Caco-2 (cell line): ENCODE measurements around the gene PROZ. TPM values are rescaled to one million over a fixed set of nuclear protein-coding genes. Genes with fewer than 3 reads are reported as not detected.

Experiments used
- BruUV-seq: library from RNA; stranded (reverse); fragments of 400-500 nt; replicated peaks from 2 replicates; lab custom pipeline; 2021; lab: Mats Ljungman, UMichigan
- CTCF ChIA-PET: fragments of 300-600 bp; sonication (Branson Sonifier 250); formaldehyde crosslinking; loops from one replicate; lab custom pipeline; 2022; ENCODE audit warnings: antibody characterized with exemption; lab: Charles Lee
- POLR2A ChIA-PET: fragments of 300-600 bp; sonication (Branson Sonifier 250); formaldehyde crosslinking; loops from one replicate; lab custom pipeline; 2022; ENCODE audit warnings: antibody characterized with exemption; lab: Charles Lee
- DNase-seq, 2 experiments: peaks; one replicate each; pipeline versions ENCODE4 v3.0.0 to v3.0.0-alpha.2; 2020 to 2022
- H3K27me3 ChIP-seq: replicated peaks from 2 replicates; pipeline ENCODE4 v1.6.0; 2011; ENCODE audit warnings: low read length; ENCODE audit not compliant: control insufficient read depth, insufficient read depth
- H3K36me3 ChIP-seq: 2 replicates; pipeline ENCODE4 v1.5.1; 2011; ENCODE audit warnings: low read length; ENCODE audit not compliant: control insufficient read depth, insufficient read depth
- H3K4me1 ChIP-seq: fragments of 250-450 bp; sonication (Bioruptor Pico); 2 replicates; pipeline ENCODE4 v1.5.1; 2020; ENCODE audit warnings: mild to moderate bottlenecking
- H3K4me3 ChIP-seq: 2 replicates; pipeline ENCODE4 v1.5.1; 2011; ENCODE audit warnings: low read depth, mild to moderate bottlenecking, control low read depth, low read length
- H3K9me3 ChIP-seq: fragments of 250-450 bp; sonication (Bioruptor Pico); 2 replicates; pipeline ENCODE4 v1.5.1; 2020; ENCODE audit warnings: mild to moderate bottlenecking, moderate library complexity
- H3K27ac Mint-ChIP-seq: one replicate; pipeline ENCODE4 v1.8.0; 2022; ENCODE audit warnings: mixed read lengths; ENCODE audit not compliant: unreplicated experiment
- H3K27me3 Mint-ChIP-seq: one replicate; pipeline ENCODE4 v1.8.0; 2022; ENCODE audit warnings: mixed read lengths; ENCODE audit not compliant: insufficient read depth, unreplicated experiment
- H3K36me3 Mint-ChIP-seq: one replicate; pipeline ENCODE4 v1.8.0; 2022; ENCODE audit warnings: mild to moderate bottlenecking, mixed read lengths; ENCODE audit not compliant: insufficient read depth, unreplicated experiment
- H3K4me1 Mint-ChIP-seq: one replicate; pipeline ENCODE4 v1.8.0; 2022; ENCODE audit warnings: low read depth, mixed read lengths; ENCODE audit not compliant: unreplicated experiment
- H3K4me3 Mint-ChIP-seq: one replicate; pipeline ENCODE4 v1.8.0; 2022; ENCODE audit warnings: mild to moderate bottlenecking, moderate library complexity, mixed read lengths; ENCODE audit not compliant: unreplicated experiment
- H3K9me3 Mint-ChIP-seq: one replicate; pipeline ENCODE4 v1.8.0; 2022; ENCODE audit warnings: mixed read lengths; ENCODE audit not compliant: unreplicated experiment
- CTCF ChIP-seq, 2 experiments: fragments of 200-600 bp in 1 of 2; IDR thresholded peaks; 1 replicate in 1 of 2; 2 replicates in 1 of 2; pipeline versions ENCODE4 v1.5.1 to v1.8.0; 2011 to 2022; ENCODE audit warnings: antibody characterized with exemption in 1 of 2, control low read depth in 1 of 2, inconsistent platforms in 1 of 2, low read depth in 1 of 2, low read length in 1 of 2, mild to moderate bottlenecking in 1 of 2, moderate library complexity in 1 of 2; ENCODE audit not compliant: insufficient read depth in 1 of 2, severe bottlenecking in 1 of 2, unreplicated experiment in 1 of 2
- intact Hi-C: fragments of 100-400 bp; cut with micrococcal nuclease; formaldehyde crosslinking; loops from one replicate; pipeline ENCODE4 v1.10.0; 2022; ENCODE audit not compliant: unreplicated experiment
- total RNA-seq: library from RNA; stranded (reverse); gene quantifications from 2 replicates; pipeline ENCODE4 v1.2.3, GENCODE V29; 2022

PROZ gene
- total RNA-seq, 1 experiment from 2014 or later, result not detected

- no peaks in the 10 kb centered on the region for H3K27me3 Mint-ChIP-seq
- H3K36me3 Mint-ChIP-seq, result peaks cover 51% of the 10 kb centered on the region
- no peak overlapping the region for H3K4me3 ChIP-seq
- ChIA-PET CTCF (interaction anchor here (0.9 kb wide), 1 partner anchor 185 kb away, joined by 3 read pairs; no protein-coding TSS in a partner anchor), POLR2A (interaction anchor here (1.3 kb wide), 1 partner anchor 11 kb away, joined by 3 read pairs; the partner anchor contains the start of gene CUL4A)
- peak overlapping the region; percentile 60 for H3K27ac Mint-ChIP-seq
- H3K27me3 ChIP-seq, result no peaks in the 10 kb centered on the region
- H3K36me3 ChIP-seq, result peaks cover 9% of the 10 kb centered on the region
- H3K4me3 Mint-ChIP-seq, result no peak overlapping the region
- H3K9me3 Mint-ChIP-seq, result no peaks in the 10 kb centered on the region
- DNase-seq, result peak in 1 of 2 experiments; percentile 28
- peaks cover 10% of the 10 kb centered on the region for H3K4me1 Mint-ChIP-seq
- intact Hi-C loops, result no loop called here
- no TSS peak for BruUV-seq
- no peak for TF ChIP-seq CTCF (IDR thresholded peaks at IDR 0.05; ENCODE audit: insufficient read depth in 1 of 2, low read depth in 1 of 2, low read length in 1 of 2, severe bottlenecking in 1 of 2, unreplicated experiment in 1 of 2)
- peaks cover 30% of the 10 kb centered on the region for H3K4me1 ChIP-seq
- H3K9me3 ChIP-seq, result no peaks in the 10 kb centered on the region
Observed at GRCh38 chr13:113220141-113220598, 61.7 kb downstream of the PROZ start.

GRCh38 chr13:113220877-113221276 is 62.4 kb downstream of the PROZ start:
- no TSS peak for BruUV-seq
- Histone ChIP-seq H3K9me3 (no peaks in the 10 kb centered on the region), H3K4me1 (peaks cover 30% of the 10 kb centered on the region), H3K4me3 (no peak overlapping the region), H3K36me3 (peaks cover 9% of the 10 kb centered on the region), H3K27me3 (no peaks in the 10 kb centered on the region)
- Mint-ChIP-seq H3K27ac (peak overlapping the region; percentile 60), H3K9me3 (no peaks in the 10 kb centered on the region), H3K36me3 (peaks cover 58% of the 10 kb centered on the region), H3K4me1 (peaks cover 10% of the 10 kb centered on the region), H3K4me3 (no peak overlapping the region), H3K27me3 (no peaks in the 10 kb centered on the region)
- no peak for DNase-seq
- ChIA-PET POLR2A (no interaction called here), CTCF (no interaction called here)
- TF ChIP-seq CTCF (IDR thresholded peaks at IDR 0.05; ENCODE audit: insufficient read depth in 1 of 2, low read depth in 1 of 2, low read length in 1 of 2, severe bottlenecking in 1 of 2, unreplicated experiment in 1 of 2), result peak in 1 of 2 experiments; percentile 25
- intact Hi-C loops, result no loop called here

Other genes with a start within 250 kb of the PROZ start
- 22.1 and 24.4 TPM in 2 replicates for gene MCF2L, start 189.4 kb upstream of the PROZ start, total RNA-seq
- gene F7, start 52.9 kb upstream of the PROZ start, total RNA-seq, result 48.0 and 52.4 TPM in 2 replicates
- gene F10, start 35.8 kb upstream of the PROZ start, total RNA-seq, result 26.3 and 34.3 TPM in 2 replicates
- 79.5 and 81.5 TPM in 2 replicates for gene PCID2, start 50.0 kb downstream of the PROZ start, total RNA-seq
- gene CUL4A, start 51.0 kb downstream of the PROZ start, total RNA-seq, result 123 and 125 TPM in 2 replicates
- gene LAMP1, start 138.6 kb downstream of the PROZ start, total RNA-seq, result 244 and 245 TPM in 2 replicates
- 30.0 and 37.7 TPM in 2 replicates for gene GRTP1, start 205.5 kb downstream of the PROZ start, total RNA-seq